Stomach (tissue), 4 donors: ENCODE results near the gene MLIP.

Experiments used
- POLR2AphosphoS5 ChIP-seq, 3 donors: sonication (generic); formaldehyde crosslinking; IDR thresholded peaks; one replicate each; pipeline ENCODE4 v1.6.1; 2016; ENCODE audit warnings: antibody characterized with exemption in 3 of 3
- TF ChIP-seq, protein P1 (sequence below), 7 experiments: fragments of 450-650 bp in 4 of 7; fragments of 200-600 bp in 3 of 7; sonication (generic) in 3 of 7; IDR thresholded peaks; one replicate each; pipeline ENCODE4 v1.5.1; 2016 to 2019; ENCODE audit warnings: antibody characterized with exemption in 7 of 7, control low read depth in 2 of 7, mild to moderate bottlenecking in 1 of 7

DNA sequence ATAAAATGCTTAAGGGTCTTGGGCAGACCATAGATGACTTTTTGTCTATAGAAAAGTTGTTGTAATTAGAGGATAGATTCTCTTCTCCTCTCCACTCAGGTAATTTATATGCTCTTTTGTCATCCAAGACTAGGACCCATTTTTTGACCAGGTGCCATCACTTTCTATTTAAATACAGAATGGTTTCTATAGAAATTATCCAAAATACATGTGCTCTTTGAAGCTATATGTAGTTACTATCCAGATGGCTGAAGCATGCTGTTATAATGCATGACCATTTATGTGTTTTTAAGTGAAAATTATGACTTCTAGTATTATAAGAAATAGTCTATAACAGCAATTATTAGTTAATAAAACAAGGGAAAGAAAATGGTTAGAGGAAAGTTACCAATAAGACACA, 3.0 kb upstream of the MLIP start:
- TF ChIP-seq, protein P1, sequence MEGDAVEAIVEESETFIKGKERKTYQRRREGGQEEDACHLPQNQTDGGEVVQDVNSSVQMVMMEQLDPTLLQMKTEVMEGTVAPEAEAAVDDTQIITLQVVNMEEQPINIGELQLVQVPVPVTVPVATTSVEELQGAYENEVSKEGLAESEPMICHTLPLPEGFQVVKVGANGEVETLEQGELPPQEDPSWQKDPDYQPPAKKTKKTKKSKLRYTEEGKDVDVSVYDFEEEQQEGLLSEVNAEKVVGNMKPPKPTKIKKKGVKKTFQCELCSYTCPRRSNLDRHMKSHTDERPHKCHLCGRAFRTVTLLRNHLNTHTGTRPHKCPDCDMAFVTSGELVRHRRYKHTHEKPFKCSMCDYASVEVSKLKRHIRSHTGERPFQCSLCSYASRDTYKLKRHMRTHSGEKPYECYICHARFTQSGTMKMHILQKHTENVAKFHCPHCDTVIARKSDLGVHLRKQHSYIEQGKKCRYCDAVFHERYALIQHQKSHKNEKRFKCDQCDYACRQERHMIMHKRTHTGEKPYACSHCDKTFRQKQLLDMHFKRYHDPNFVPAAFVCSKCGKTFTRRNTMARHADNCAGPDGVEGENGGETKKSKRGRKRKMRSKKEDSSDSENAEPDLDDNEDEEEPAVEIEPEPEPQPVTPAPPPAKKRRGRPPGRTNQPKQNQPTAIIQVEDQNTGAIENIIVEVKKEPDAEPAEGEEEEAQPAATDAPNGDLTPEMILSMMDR (IDR thresholded peaks at IDR 0.05), result no peak
- no peak for TF ChIP-seq POLR2AphosphoS5 (IDR thresholded peaks at IDR 0.05)
